Measurements from ENCODE around the gene RLN1. TPM values are rescaled to one million over a fixed set of nuclear protein-coding genes. Genes with fewer than 3 reads are reported as not detected.

RLN1 gene
- total and polyA plus RNA-seq, 10 of the 15 experiments (the other 5 are each of a cell fraction or from before 2014, with no cell fraction given), result 0.80 to 2.8 (median 1.9) TPM

GRCh38 chr9:5357431-5358105 lies 17.9 kb upstream of the RLN1 start:
- intact Hi-C loops (cut with micrococcal nuclease; ENCODE audit: unreplicated experiment), result no loop called here
- no peak overlapping the region for H3K27ac ChIP-seq (ENCODE audit: control insufficient read depth, insufficient read depth)
- in situ Hi-C loops (cut with MboI), result no loop called here
- no peak for ATAC-seq
- no peaks in the 10 kb centered on the region; the same call in 2 of the 3 replicates for H3K9me3 ChIP-seq (replicated peaks; ENCODE audit: control insufficient read depth, insufficient read depth, low read length)
- H4K20me1 ChIP-seq (ENCODE audit: control insufficient read depth, insufficient read depth), result no peaks in the 10 kb centered on the region
- 90% methylated on average over 1 of the region's 1 CpG for WGBS (ENCODE audit: insufficient coverage, insufficient replicate concordance, low lambda C conversion rate, missing lambda C conversion rate)
- POLR2A ChIA-PET, result interaction anchor here (0.6 kb wide), 1 partner anchor 655 kb away, joined by 4 read pairs; no protein-coding TSS in a partner anchor
- H3K27me3 ChIP-seq (replicated peaks in 1 of 2; ENCODE audit: control insufficient read depth in 2 of 2, insufficient read depth in 2 of 2, low read length in 1 of 2), result no peaks in the 10 kb centered on the region
- H2AFZ ChIP-seq (ENCODE audit: control insufficient read depth, low read depth, low read length), result no peak overlapping the region
- H3K4me2 ChIP-seq (ENCODE audit: control insufficient read depth, insufficient read depth), result no peak overlapping the region
- SMC1A ChIA-PET (ENCODE audit: uncharacterized antibody, unreplicated experiment), result interaction anchor here (1.0 kb wide), 1 partner anchor 38 kb away, joined by 3 read pairs; no protein-coding TSS in a partner anchor
- no peak overlapping the region for H3K4me3 ChIP-seq
- RAD21 ChIA-PET (ENCODE audit: unreplicated experiment), result interaction anchor here (2.2 kb wide), 1 partner anchor 171 kb away, joined by 5 read pairs; no protein-coding TSS in a partner anchor
- no TSS peak for BruUV-seq (replicated peaks)
- H3K9ac ChIP-seq (ENCODE audit: control insufficient read depth, insufficient read depth, low read length), result no peak overlapping the region
- no peaks in the 10 kb centered on the region; a peak in 1 of 4 replicates for H3K36me3 ChIP-seq (ENCODE audit: control insufficient read depth in 2 of 2, insufficient read depth in 2 of 2, low read length in 1 of 2)
- H3K4me1 ChIP-seq (ENCODE audit: control insufficient read depth, insufficient read depth, low read length), result no peaks in the 10 kb centered on the region
- FAIRE-seq, result no peak
- CTCF ChIA-PET, result interaction anchor here (1.0 to 1.6 kb wide), 3 partner anchors 17 to 20 kb away, joined by 3 read pairs; partner anchors contain the start of gene RLN1
- no peak for DNase-seq (ENCODE audit: low read depth, low spot score)
- H3K79me2 ChIP-seq (ENCODE audit: control insufficient read depth, insufficient read depth, low read length), result no peaks in the 10 kb centered on the region
- TF ChIP-seq RAD51 (IDR thresholded peaks at IDR 0.05), result no peak
- no peak for TF ChIP-seq PAX8 (IDR thresholded peaks at IDR 0.05)
- no peak for TF ChIP-seq RUNX3 (IDR thresholded peaks at IDR 0.05; ENCODE audit: low read length)
- TF ChIP-seq EP300 (IDR thresholded peaks at IDR 0.05; ENCODE audit: borderline replicate concordance in 1 of 2, control insufficient read depth in 1 of 2, low read depth in 2 of 2, low read length in 2 of 2), result no peak
- no peak for TF ChIP-seq REST (IDR thresholded peaks at IDR 0.05; ENCODE audit: low read depth, low read length)
- TF ChIP-seq PML (IDR thresholded peaks at IDR 0.05; ENCODE audit: low read length), result no peak
